ENCODE results near the gene ACE. TPM values are rescaled to one million over a fixed set of nuclear protein-coding genes. Genes with fewer than 3 reads are reported as not detected.

Gene ACE
- total RNA-seq, 1 donor from 2014 or later: 3.6 TPM

- DNase-seq (ENCODE audit: extremely low spot score, unreplicated experiment): no peak
- Mint-ChIP-seq H3K9me3 (no peaks in the 10 kb centered on the region), H3K27ac (no peak overlapping the region), H3K4me1 (ENCODE audit: unreplicated experiment) (peaks cover 27% of the 10 kb centered on the region), H3K4me3 (no peak overlapping the region), H3K36me3 (peaks cover 9% of the 10 kb centered on the region), H3K27me3 (no peaks in the 10 kb centered on the region)
- TF ChIP-seq CTCF (conservative IDR thresholded peaks at IDR 0.05): no peak
Observed at GRCh38 chr17:63433746-63434591, 42.9 kb upstream of the ACE start.

GRCh38 chr17:63434951-63435571 is 41.8 kb upstream of the ACE start:
- no peak for DNase-seq (ENCODE audit: extremely low spot score, unreplicated experiment)
- TF ChIP-seq CTCF (conservative IDR thresholded peaks at IDR 0.05): no peak
- no peak overlapping the region for H3K27ac Mint-ChIP-seq
- H3K9me3 Mint-ChIP-seq: no peaks in the 10 kb centered on the region
- H3K36me3 Mint-ChIP-seq: peaks cover 9% of the 10 kb centered on the region
- no peaks in the 10 kb centered on the region for H3K27me3 Mint-ChIP-seq
- H3K4me1 Mint-ChIP-seq (ENCODE audit: unreplicated experiment): peaks cover 33% of the 10 kb centered on the region
- H3K4me3 Mint-ChIP-seq: no peak overlapping the region

- TF ChIP-seq CTCF (conservative IDR thresholded peaks at IDR 0.05): no peak
- Mint-ChIP-seq H3K4me1 (ENCODE audit: unreplicated experiment) (peaks cover 35% of the 10 kb centered on the region), H3K27ac (no peak overlapping the region), H3K4me3 (no peak overlapping the region), H3K9me3 (no peaks in the 10 kb centered on the region), H3K27me3 (no peaks in the 10 kb centered on the region), H3K36me3 (peaks cover 9% of the 10 kb centered on the region)
- DNase-seq (ENCODE audit: extremely low spot score, unreplicated experiment): no peak
Observed at GRCh38 chr17:63435681-63436522, 41.0 kb upstream of the ACE start.

GRCh38 chr17:63436523-63437110 is 40.2 kb upstream of the ACE start:
- Mint-ChIP-seq H3K36me3 (peaks cover 9% of the 10 kb centered on the region), H3K27me3 (no peaks in the 10 kb centered on the region), H3K4me1 (ENCODE audit: unreplicated experiment) (peaks cover 35% of the 10 kb centered on the region), H3K9me3 (no peaks in the 10 kb centered on the region), H3K4me3 (no peak overlapping the region), H3K27ac (no peak overlapping the region)
- TF ChIP-seq CTCF (conservative IDR thresholded peaks at IDR 0.05): no peak
- DNase-seq (ENCODE audit: extremely low spot score, unreplicated experiment): no peak

GRCh38 chr17:63437287-63438091 is 39.4 kb upstream of the ACE start:
- Mint-ChIP-seq H3K4me3 (no peak overlapping the region), H3K4me1 (ENCODE audit: unreplicated experiment) (peaks cover 28% of the 10 kb centered on the region), H3K36me3 (peaks cover 7% of the 10 kb centered on the region), H3K27me3 (no peaks in the 10 kb centered on the region), H3K27ac (no peak overlapping the region), H3K9me3 (no peaks in the 10 kb centered on the region)
- no peak for TF ChIP-seq CTCF (conservative IDR thresholded peaks at IDR 0.05)
- no peak for DNase-seq (ENCODE audit: extremely low spot score, unreplicated experiment)

All from type B pancreatic cell (in vitro differentiated cells).